ENCODE measurements around the gene DYRK1B. TPM values are rescaled to one million over a fixed set of nuclear protein-coding genes. Genes with fewer than 3 reads are reported as not detected.

Gene DYRK1B
- total RNA-seq, 4 donors from 2014 or later, result 15.6 to 31.2 (median 22.6) TPM

DNA sequence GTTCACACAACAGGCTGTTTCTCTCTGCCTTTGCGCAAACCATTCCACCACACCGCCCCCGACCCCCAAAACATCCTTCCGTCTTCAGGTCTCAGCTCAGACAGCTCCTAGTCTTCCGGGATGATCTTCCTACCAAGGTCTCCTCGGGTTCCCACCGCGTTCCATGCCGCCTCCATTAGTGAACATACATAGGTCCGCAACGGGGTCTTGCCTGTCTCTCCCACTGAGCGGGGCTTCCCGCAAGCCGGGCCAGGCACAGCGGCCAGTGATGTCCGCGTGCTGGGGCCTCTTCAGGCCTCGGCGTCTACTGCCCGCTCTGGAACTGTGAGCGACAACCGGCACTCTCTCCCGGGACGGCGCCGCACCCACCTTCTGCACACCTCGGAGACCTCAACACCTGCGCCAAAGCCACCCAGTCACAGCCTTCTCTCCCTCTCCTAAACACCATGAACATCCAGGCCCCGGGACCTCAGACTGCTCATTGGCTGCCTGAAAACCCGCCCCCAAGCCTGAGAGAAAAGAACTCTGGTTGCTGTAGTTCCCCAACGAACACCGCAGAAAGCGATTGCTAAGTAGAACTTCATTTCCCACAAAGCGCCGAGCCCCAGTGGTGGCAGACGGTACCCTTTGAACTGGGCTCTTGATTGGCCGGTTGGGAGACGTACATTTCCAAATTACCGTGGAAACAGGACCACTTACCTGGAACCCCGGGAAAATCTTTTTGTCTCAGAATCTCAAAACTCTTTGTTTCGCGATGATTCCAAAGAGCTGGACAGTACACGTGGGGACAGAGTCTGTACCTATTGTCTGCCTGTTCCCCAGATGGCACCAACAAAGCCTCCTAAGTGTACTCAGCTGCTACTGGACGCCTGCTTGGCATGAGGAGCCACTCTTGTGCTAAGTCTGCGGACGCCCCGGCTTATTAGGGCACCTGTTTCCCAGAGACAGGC lies 9.5 kb downstream of the DYRK1B start:
- H3K27ac ChIP-seq, result peak overlapping the region in 1 of 3 donors; percentile 18
- peak; percentile 89 to 91 for DNase-seq
- TF ChIP-seq, protein P1, sequence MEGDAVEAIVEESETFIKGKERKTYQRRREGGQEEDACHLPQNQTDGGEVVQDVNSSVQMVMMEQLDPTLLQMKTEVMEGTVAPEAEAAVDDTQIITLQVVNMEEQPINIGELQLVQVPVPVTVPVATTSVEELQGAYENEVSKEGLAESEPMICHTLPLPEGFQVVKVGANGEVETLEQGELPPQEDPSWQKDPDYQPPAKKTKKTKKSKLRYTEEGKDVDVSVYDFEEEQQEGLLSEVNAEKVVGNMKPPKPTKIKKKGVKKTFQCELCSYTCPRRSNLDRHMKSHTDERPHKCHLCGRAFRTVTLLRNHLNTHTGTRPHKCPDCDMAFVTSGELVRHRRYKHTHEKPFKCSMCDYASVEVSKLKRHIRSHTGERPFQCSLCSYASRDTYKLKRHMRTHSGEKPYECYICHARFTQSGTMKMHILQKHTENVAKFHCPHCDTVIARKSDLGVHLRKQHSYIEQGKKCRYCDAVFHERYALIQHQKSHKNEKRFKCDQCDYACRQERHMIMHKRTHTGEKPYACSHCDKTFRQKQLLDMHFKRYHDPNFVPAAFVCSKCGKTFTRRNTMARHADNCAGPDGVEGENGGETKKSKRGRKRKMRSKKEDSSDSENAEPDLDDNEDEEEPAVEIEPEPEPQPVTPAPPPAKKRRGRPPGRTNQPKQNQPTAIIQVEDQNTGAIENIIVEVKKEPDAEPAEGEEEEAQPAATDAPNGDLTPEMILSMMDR (IDR thresholded peaks at IDR 0.05), result peak in 2 of 6 experiments; percentile 12 to 39
- TF ChIP-seq POLR2A (IDR thresholded peaks at IDR 0.05), result peak in 1 of 2 donors; percentile 68
- no peaks in the 10 kb centered on the region for H3K9me3 ChIP-seq
- peak overlapping the region; percentile 5 to 40 (median 22) for H3K4me3 ChIP-seq (replicated peaks in 1 of 3)
- 14 to 15% methylated on average over 36 to 43 of the region's 47 CpGs for WGBS, 2 donors
- H3K27me3 ChIP-seq, result no peaks in the 10 kb centered on the region
- H3K36me3 ChIP-seq, result peaks cover 40 to 41% of the 10 kb centered on the region in 2 donors
- intact Hi-C loops (cut with DNase I), result no loop called here
- peaks cover 5 to 7% of the 10 kb centered on the region in 2 donors for H3K4me1 ChIP-seq

DNA sequence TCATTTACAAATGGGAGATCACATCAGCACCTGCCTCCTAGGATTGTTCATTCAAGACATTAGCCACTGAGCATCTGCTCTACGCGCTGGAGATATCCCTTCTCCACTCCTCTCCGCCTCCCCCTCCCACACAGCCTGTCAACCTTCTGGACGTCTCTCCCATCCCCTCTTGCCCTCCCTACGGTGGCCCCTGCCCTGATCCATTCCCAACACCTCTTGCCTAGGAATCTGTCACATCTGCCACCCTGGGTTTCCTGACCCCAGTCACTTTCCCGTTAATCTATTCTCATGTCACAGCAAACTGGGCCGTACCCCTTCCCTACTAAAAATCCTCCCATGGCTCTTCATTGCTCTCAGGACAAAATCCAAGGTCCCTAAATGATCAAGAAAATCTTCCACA lies 10.3 kb downstream of the DYRK1B start:
- TF ChIP-seq, protein P1 (IDR thresholded peaks at IDR 0.05), result no peak
- TF ChIP-seq POLR2A (IDR thresholded peaks at IDR 0.05), result no peak
- Histone ChIP-seq H3K27me3 (no peaks in the 10 kb centered on the region), H3K36me3 (peaks cover 33% of the 10 kb centered on the region in 2 donors), H3K9me3 (no peaks in the 10 kb centered on the region), H3K4me3 (replicated peaks in 1 of 3) (peak overlapping the region in 2 of 3 donors; percentile 22 to 40), H3K27ac (no peak overlapping the region), H3K4me1 (peaks cover 5 to 7% of the 10 kb centered on the region in 2 donors)
- 28 to 30% methylated on average over 7 of the region's 7 CpGs for WGBS, 2 donors
- DNase-seq, result no peak
- intact Hi-C loops (cut with DNase I), result no loop called here

DNA sequence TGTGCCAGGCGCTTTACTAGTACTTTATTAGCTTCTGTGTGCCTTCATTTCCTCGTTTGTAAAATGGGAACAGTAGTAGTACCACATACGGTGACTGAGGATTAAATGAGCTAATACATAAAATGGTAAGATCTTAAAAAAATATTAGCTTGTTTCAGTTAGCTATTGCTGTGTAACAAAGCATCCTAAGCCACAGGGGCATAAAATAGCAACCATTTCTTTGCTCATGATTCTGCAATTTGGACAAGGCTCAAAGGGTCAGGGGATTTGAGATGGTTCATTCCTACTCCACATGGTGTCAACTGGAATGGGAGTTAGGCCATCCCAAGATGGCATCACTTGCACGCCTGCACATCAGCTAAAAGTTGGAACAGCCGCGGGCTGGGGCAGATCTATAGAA lies 13.3 kb downstream of the DYRK1B start:
- Histone ChIP-seq H3K27ac (no peak overlapping the region), H3K4me1 (peaks cover 5 to 7% of the 10 kb centered on the region in 2 donors), H3K9me3 (no peaks in the 10 kb centered on the region), H3K36me3 (peaks cover 3 to 6% of the 10 kb centered on the region in 2 donors), H3K27me3 (no peaks in the 10 kb centered on the region), H3K4me3 (replicated peaks in 1 of 3) (no peak overlapping the region)
- WGBS, 2 donors, result 93 to 94% methylated on average over 6 of the region's 6 CpGs
- no peak for DNase-seq
- TF ChIP-seq, protein P1 (IDR thresholded peaks at IDR 0.05), result no peak
- TF ChIP-seq POLR2A (IDR thresholded peaks at IDR 0.05), result no peak
- intact Hi-C loops (cut with DNase I), result no loop called here

- H3K4me1 ChIP-seq, result peaks cover 5% of the 10 kb centered on the region in 2 donors
- H3K4me3 ChIP-seq (replicated peaks in 1 of 3), result no peak overlapping the region
- TF ChIP-seq, protein P1 (IDR thresholded peaks at IDR 0.05), result no peak
- TF ChIP-seq POLR2A (IDR thresholded peaks at IDR 0.05), result no peak
- H3K9me3 ChIP-seq, result no peaks in the 10 kb centered on the region
- no peak overlapping the region for H3K27ac ChIP-seq
- no peaks in the 10 kb centered on the region for H3K36me3 ChIP-seq
- intact Hi-C loops (cut with DNase I), result no loop called here
- no peak for DNase-seq
- WGBS, 2 donors, result 85 to 90% methylated on average over 3 of the region's 3 CpGs
- no peaks in the 10 kb centered on the region for H3K27me3 ChIP-seq
Measured at GRCh38 chr19:39819786-39820185, 14.2 kb downstream of the DYRK1B start.

DNA sequence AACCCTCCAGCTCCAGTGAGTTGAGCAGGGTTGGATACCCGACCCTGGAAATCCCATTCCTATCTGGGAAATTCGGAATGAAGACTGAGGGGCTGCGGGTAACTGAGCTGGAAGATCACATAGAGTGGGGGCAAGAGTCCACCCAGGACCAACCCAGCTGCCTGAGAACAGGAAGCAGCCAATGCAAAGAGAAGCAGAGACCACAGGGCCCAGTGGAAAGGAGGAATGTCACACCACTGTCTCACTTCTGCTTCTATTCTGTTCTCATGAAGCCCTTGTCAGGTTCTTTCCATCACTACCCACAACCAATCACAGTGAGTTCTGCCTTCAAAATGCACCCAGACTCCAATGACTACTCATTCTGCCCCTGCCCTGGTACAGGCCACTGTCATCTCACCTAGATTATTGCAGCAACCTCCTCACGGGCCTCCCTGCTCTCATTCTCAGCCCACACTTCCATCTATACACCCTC lies 15.3 kb downstream of the DYRK1B start:
- H3K4me1 ChIP-seq, result peaks cover 2% of the 10 kb centered on the region in 2 donors
- WGBS, 2 donors, result 82 to 92% methylated on average over 4 of the region's 4 CpGs
- no peaks in the 10 kb centered on the region for H3K9me3 ChIP-seq
- no peaks in the 10 kb centered on the region for H3K36me3 ChIP-seq
- DNase-seq, result no peak
- TF ChIP-seq POLR2A (IDR thresholded peaks at IDR 0.05), result no peak
- TF ChIP-seq, protein P1 (IDR thresholded peaks at IDR 0.05), result no peak
- H3K27me3 ChIP-seq, result no peaks in the 10 kb centered on the region
- H3K4me3 ChIP-seq (replicated peaks in 1 of 3), result no peak overlapping the region
- H3K27ac ChIP-seq, result no peak overlapping the region
- intact Hi-C loops (cut with DNase I), result no loop called here

All from thyroid gland (tissue), 4 donors.